Hematopoietic multipotent progenitor cell treated with erythropoietin and hydrocortisone succinate and interleukin-3 and kit ligand, for 8 days (in vitro differentiated cells): Measurements from ENCODE around the gene NAT8L.

ENCODE experiments used
- DNase-seq: peaks from one replicate; pipeline ENCODE4 v3.0.0-alpha.2; 2015

The NAT8L gene

GRCh38 chr4:2065106-2065930 is 6.2 kb downstream of the NAT8L start:
- DNase-seq: no peak

GRCh38 chr4:2066011-2066551 is 7.0 kb downstream of the NAT8L start:
- DNase-seq: no peak

GRCh38 chr4:2066571-2067445 is 7.7 kb downstream of the NAT8L start:
- no peak for DNase-seq

- no peak for DNase-seq
These were observed 8.5 kb downstream of the NAT8L start for GRCh38 chr4:2067446-2068197.

GRCh38 chr4:2068198-2068470 is 9.0 kb downstream of the NAT8L start:
- DNase-seq: no peak

- no peak for DNase-seq
These were observed 9.4 kb downstream of the NAT8L start for GRCh38 chr4:2068566-2068965.

- no peak for DNase-seq
These were observed 10.2 kb downstream of the NAT8L start for GRCh38 chr4:2069161-2069971.

GRCh38 chr4:2069986-2070385 is 10.9 kb downstream of the NAT8L start:
- DNase-seq: no peak

GRCh38 chr4:2070421-2071251 is 11.5 kb downstream of the NAT8L start:
- no peak for DNase-seq

- DNase-seq: no peak
These were observed 12.3 kb downstream of the NAT8L start for GRCh38 chr4:2071252-2071911.

- DNase-seq: no peak
These were observed 13.1 kb downstream of the NAT8L start for GRCh38 chr4:2071912-2072867.

GRCh38 chr4:2072971-2073807 is 14.1 kb downstream of the NAT8L start:
- DNase-seq: no peak

GRCh38 chr4:2073808-2074481 is 14.8 kb downstream of the NAT8L start:
- no peak for DNase-seq

GRCh38 chr4:2074588-2074987 is 15.5 kb downstream of the NAT8L start:
- DNase-seq: no peak

- DNase-seq: no peak
These were observed 16.3 kb downstream of the NAT8L start for GRCh38 chr4:2075171-2075986.

GRCh38 chr4:2075987-2076907 is 17.1 kb downstream of the NAT8L start:
- DNase-seq: no peak
